ENCODE measurements around the gene GMEB2. TPM values are rescaled to one million over a fixed set of nuclear protein-coding genes. Genes with fewer than 3 reads are reported as not detected.

Gene GMEB2
- polyA plus RNA-seq, 1 of the 3 experiments (the other 2 are of a cell fraction), result 6.5 TPM

- TF ChIP-seq NFIC (IDR thresholded peaks at IDR 0.05; ENCODE audit: borderline replicate concordance) (no peak), PBX3 (IDR thresholded peaks at IDR 0.05) (no peak), REST (IDR thresholded peaks at IDR 0.05; ENCODE audit: low read depth, low read length) (no peak), RCOR1 (IDR thresholded peaks at IDR 0.05; ENCODE audit: low read length) (no peak), TCF12 (IDR thresholded peaks at IDR 0.05) (no peak), FOXJ3 (CRISPR knock-in tag; IDR thresholded peaks at IDR 0.05) (no peak), MXI1 (IDR thresholded peaks at IDR 0.05; ENCODE audit: low read depth, low read length) (no peak), MAX (IDR thresholded peaks at IDR 0.05; ENCODE audit: low read depth) (no peak), FOSL2 (IDR thresholded peaks at IDR 0.05; ENCODE audit: borderline replicate concordance, low read depth) (no peak), EP300 (IDR thresholded peaks at IDR 0.05; ENCODE audit: borderline replicate concordance in 1 of 2, low read depth in 1 of 2, low read length in 1 of 2) (no peak), CHD2 (IDR thresholded peaks at IDR 0.05; ENCODE audit: low read length, partially characterized antibody) (no peak), GABPA (IDR thresholded peaks at IDR 0.05; ENCODE audit: low read depth) (no peak), MEF2A (IDR thresholded peaks at IDR 0.05; ENCODE audit: borderline replicate concordance, low read depth) (no peak), RAD21 (IDR thresholded peaks at IDR 0.05; ENCODE audit: low read length) (no peak), NRF1 (IDR thresholded peaks at IDR 0.05; ENCODE audit: low read depth, low read length) (no peak)
- TF ChIP-seq, protein P1, sequence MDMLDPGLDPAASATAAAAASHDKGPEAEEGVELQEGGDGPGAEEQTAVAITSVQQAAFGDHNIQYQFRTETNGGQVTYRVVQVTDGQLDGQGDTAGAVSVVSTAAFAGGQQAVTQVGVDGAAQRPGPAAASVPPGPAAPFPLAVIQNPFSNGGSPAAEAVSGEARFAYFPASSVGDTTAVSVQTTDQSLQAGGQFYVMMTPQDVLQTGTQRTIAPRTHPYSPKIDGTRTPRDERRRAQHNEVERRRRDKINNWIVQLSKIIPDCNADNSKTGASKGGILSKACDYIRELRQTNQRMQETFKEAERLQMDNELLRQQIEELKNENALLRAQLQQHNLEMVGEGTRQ (IDR thresholded peaks at IDR 0.05; ENCODE audit: borderline replicate concordance, low read depth, low read length), result no peak
- TF ChIP-seq, protein P2, sequence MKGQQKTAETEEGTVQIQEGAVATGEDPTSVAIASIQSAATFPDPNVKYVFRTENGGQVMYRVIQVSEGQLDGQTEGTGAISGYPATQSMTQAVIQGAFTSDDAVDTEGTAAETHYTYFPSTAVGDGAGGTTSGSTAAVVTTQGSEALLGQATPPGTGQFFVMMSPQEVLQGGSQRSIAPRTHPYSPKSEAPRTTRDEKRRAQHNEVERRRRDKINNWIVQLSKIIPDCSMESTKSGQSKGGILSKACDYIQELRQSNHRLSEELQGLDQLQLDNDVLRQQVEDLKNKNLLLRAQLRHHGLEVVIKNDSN (IDR thresholded peaks at IDR 0.05; ENCODE audit: borderline replicate concordance, low read depth), result no peak
- ChIA-PET CTCF (interaction anchor here (1.7 kb wide), 1 partner anchor 126 kb away, joined by 4 read pairs; the partner anchor contains the start of gene PTK6), POLR2A (interaction anchor here (1.2 kb wide), 1 partner anchor 139 kb away, joined by 3 read pairs; no protein-coding TSS in a partner anchor)
- H3K4me2 ChIP-seq, result no peak overlapping the region
- H3K36me3 ChIP-seq (replicated peaks in 1 of 2; ENCODE audit: control insufficient read depth in 1 of 2, insufficient read depth in 2 of 2, low read length in 1 of 2), result peaks cover 0 to 58% of the 10 kb centered on the region in 2 experiments
- H3K27me3 ChIP-seq (ENCODE audit: insufficient read depth), result no peaks in the 10 kb centered on the region
- H3K79me2 ChIP-seq (ENCODE audit: insufficient read depth), result peaks cover 30% of the 10 kb centered on the region
- DNase-seq, result no peak
- no peaks in the 10 kb centered on the region for H4K20me1 ChIP-seq (ENCODE audit: insufficient read depth)
- no peak overlapping the region for H3K9ac ChIP-seq
- H3K4me1 ChIP-seq (ENCODE audit: control insufficient read depth in 1 of 2, insufficient read depth in 2 of 2, low read depth in 1 of 2, low read length in 1 of 2), result peaks cover 5 to 12% of the 10 kb centered on the region in 2 experiments; a peak in 2 of 4 replicates
- no peak overlapping the region for H3K4me3 ChIP-seq (ENCODE audit: low read depth in 2 of 2, low read length in 1 of 2)
- H3K27ac ChIP-seq (ENCODE audit: low read depth in 2 of 2, low read length in 1 of 2), result no peak overlapping the region
- H3K9me3 ChIP-seq, result no peaks in the 10 kb centered on the region
- H3K9me2 ChIP-seq, result no peaks in the 10 kb centered on the region
- no peak overlapping the region for H2AFZ ChIP-seq (ENCODE audit: low read depth)
- no peaks in the 10 kb centered on the region for H3F3A ChIP-seq (replicated peaks; ENCODE audit: insufficient read depth)
- WGBS (ENCODE audit: low lambda C conversion rate), result 90% methylated on average over 8 of the region's 9 CpGs
These were observed 35.9 kb upstream of the GMEB2 start for GRCh38 chr20:63662813-63663189.
